ENCODE results near the gene BAIAP2.

- TF ChIP-seq CTCF (IDR thresholded peaks at IDR 0.05 in 8 of 11, conservative IDR thresholded peaks at IDR 0.05 in 3 of 11) (no peak), POLR2A (IDR thresholded peaks at IDR 0.05) (no peak)
Observed at GRCh38 chr17:81054308-81054707, 19.4 kb downstream of the BAIAP2 start.
